GM21786 (cell line): ENCODE data around the gene TAF11L13.

Experiments used
- ATAC-seq: cut with Tn5 transposase; IDR thresholded peaks from one replicate; pipeline ENCODE4 v1.9.1; 2021; ENCODE audit not compliant: unreplicated experiment

Gene TAF11L13

DNA sequence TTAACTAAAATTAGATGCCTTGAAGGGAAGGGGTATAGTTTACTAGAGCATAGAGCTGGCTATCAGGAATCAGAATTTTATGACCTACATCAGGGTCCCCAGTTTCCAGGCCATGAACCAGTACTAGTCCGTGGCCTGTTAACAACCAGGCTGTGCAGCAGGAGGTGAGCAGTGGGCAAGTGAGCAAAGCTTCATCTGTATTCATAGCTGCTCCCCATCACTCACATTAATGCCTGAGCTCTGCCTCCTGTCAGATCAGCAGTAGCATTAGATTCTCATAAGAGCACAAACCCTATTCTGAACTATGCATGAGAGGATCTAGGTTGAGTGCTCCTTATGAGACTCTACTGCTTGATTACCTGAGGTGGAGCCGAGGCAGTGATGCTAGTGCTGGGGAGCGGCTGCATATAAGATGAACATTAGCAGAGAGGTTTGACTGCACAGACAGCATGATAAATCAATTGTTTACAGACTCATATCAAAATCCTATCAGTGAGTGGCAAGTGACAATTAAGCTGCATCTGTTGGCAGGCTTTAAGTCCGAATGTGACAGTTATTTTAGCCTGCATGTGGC, 47.0 kb downstream of the TAF11L13 start:
- no peak for ATAC-seq

DNA sequence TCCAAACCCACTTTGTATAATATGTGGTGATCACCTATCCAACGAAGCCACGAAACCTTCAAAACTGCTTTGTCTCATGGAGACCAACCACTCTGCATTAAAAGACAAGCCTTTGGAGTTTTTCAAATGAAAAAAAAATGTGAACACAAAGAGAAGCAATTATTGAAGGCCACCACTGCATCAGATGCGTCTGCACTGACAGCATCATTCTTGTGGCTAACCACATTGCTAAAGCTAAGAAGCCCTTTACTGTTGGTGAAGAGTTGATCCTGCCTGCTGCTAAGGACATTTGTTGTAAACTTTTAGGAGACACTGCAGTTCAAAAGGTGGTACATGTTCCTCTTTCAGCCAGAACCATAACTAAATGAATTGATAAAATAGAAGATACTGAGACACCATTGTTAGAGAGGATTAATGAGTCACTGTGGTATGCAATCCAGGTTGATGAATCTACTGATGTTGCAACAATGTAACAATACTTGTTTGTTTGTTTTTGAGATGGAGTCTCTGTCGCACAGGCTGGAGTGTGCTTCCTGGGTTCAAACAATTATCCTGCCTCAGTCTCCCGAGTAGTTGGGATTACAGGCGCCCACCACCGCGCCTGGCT, 47.8 kb downstream of the TAF11L13 start:
- no peak for ATAC-seq

DNA sequence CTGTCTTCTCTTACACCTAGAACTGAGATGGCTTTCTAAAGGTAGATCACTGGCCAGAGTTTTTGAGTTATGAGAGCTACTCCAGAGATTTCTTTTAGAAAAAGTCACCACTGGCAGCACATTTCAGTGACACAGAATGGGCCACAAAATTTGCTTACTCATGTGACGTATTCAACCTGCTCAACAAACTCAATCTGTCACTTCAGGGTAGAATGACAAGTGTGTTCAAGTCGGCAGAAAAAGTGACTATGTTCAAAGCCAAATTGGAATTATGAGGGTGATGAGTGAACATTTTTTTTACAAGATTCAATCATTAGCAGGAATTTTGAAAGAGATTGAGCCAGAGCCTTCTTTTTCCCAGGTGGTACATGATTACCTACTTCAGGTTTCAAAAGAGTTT, 48.8 kb downstream of the TAF11L13 start:
- ATAC-seq = no peak
